CD4-positive, alpha-beta memory T cell (primary cell): ENCODE data around the gene ARHGAP22. TPM values are rescaled to one million over a fixed set of nuclear protein-coding genes. Genes with fewer than 3 reads are reported as not detected.

Experiments
- CTCF ChIA-PET: fragments of 350-600 bp; sonication (Branson Sonifier 250); formaldehyde crosslinking; loops from one replicate; lab custom pipeline; 2021; ENCODE audit warnings: inconsistent platforms; ENCODE audit not compliant: partially characterized antibody; lab: Charles Lee
- POLR2A ChIA-PET: fragments of 350-600 bp; sonication (Branson Sonifier 250); formaldehyde crosslinking; loops from one replicate; lab custom pipeline; 2021; ENCODE audit not compliant: partially characterized antibody; lab: Charles Lee
- DNase-seq, 5 donors: peaks; one replicate each; pipeline versions ENCODE4 v3.0.0 to v3.0.0-alpha.2; 2020 to 2022; ENCODE audit warnings: mixed read lengths in 1 of 5
- H3K27ac ChIP-seq: one replicate; pipeline ENCODE4 v1.7.0; 2013; ENCODE audit warnings: low read depth, low read length
- H3K27me3 ChIP-seq: 2 replicates; pipeline ENCODE4 v1.7.0; 2013; ENCODE audit warnings: mild to moderate bottlenecking, low read length, moderate library complexity; ENCODE audit not compliant: insufficient read depth
- H3K36me3 ChIP-seq: 2 replicates; pipeline ENCODE4 v1.7.0; 2013; ENCODE audit warnings: mild to moderate bottlenecking, low read length, moderate library complexity; ENCODE audit not compliant: insufficient read depth
- H3K4me1 ChIP-seq: 2 replicates; pipeline ENCODE4 v1.7.0; 2013; ENCODE audit warnings: mild to moderate bottlenecking, low read length, moderate library complexity; ENCODE audit not compliant: insufficient read depth
- H3K4me3 ChIP-seq, 2 donors: one replicate each; pipeline ENCODE4 v1.7.0; 2013; ENCODE audit warnings: low read length in 2 of 2, mild to moderate bottlenecking in 1 of 2
- H3K9me3 ChIP-seq, 2 donors: one replicate each; pipeline ENCODE4 v1.7.0; 2013; ENCODE audit warnings: low read length in 2 of 2, control low read depth in 1 of 2; ENCODE audit not compliant: control insufficient read depth in 1 of 2
- H3K27ac Mint-ChIP-seq, 7 donors: one replicate each; pipeline ENCODE4 v1.8.0; 2020 to 2021; ENCODE audit warnings: mixed read lengths in 7 of 7, mild to moderate bottlenecking in 6 of 7, inconsistent platforms in 3 of 7, moderate library complexity in 3 of 7
- H3K27me3 Mint-ChIP-seq, 2 donors: one replicate each; pipeline ENCODE4 v1.8.0; 2020 to 2021; ENCODE audit warnings: mixed read lengths in 2 of 2
- H3K36me3 Mint-ChIP-seq, 2 donors: one replicate each; pipeline ENCODE4 v1.8.0; 2020 to 2021; ENCODE audit warnings: mixed read lengths in 2 of 2, inconsistent platforms in 1 of 2, mild to moderate bottlenecking in 1 of 2
- H3K4me1 Mint-ChIP-seq, 4 donors: one replicate each; pipeline ENCODE4 v1.8.0; 2020 to 2021; ENCODE audit warnings: mixed read lengths in 4 of 4, mild to moderate bottlenecking in 1 of 4
- H3K4me3 Mint-ChIP-seq, 8 donors: one replicate each; pipeline ENCODE4 v1.8.0; 2020 to 2021; ENCODE audit warnings: mixed read lengths in 8 of 8, mild to moderate bottlenecking in 7 of 8, moderate library complexity in 6 of 8, inconsistent platforms in 3 of 8
- H3K9me3 Mint-ChIP-seq, 8 donors: one replicate each; pipeline ENCODE4 v1.8.0; 2020 to 2021; ENCODE audit warnings: mixed read lengths in 8 of 8, mild to moderate bottlenecking in 5 of 8, inconsistent platforms in 3 of 8, moderate library complexity in 1 of 8
- intact Hi-C: fragments of 100-400 bp; cut with micrococcal nuclease; formaldehyde crosslinking; loops from one replicate; pipeline ENCODE4 v1.15.1; 2023
- polyA plus RNA-seq, 2 donors: library from polyadenylated mRNA; unstranded; fragments of 300-500 nt; fragmentation: Illumina TruSeq; gene quantifications; one replicate each; pipeline ENCODE4 v1.2.3, GENCODE V29; 2021
- total RNA-seq, 2 experiments: library from RNA; stranded (reverse); gene quantifications; one replicate each; pipeline ENCODE4 v1.2.3, GENCODE V29; 2021

The ARHGAP22 gene
- total and polyA plus RNA-seq, 4 experiments from 2014 or later, result 0.20 to 0.83 TPM; not detected in 2

GRCh38 chr10:48552946-48553564 is 51.8 kb downstream of the ARHGAP22 start:
- Histone ChIP-seq H3K36me3 (no peaks in the 10 kb centered on the region), H3K27ac (no peak overlapping the region), H3K9me3 (no peaks in the 10 kb centered on the region), H3K4me3 (no peak overlapping the region), H3K27me3 (no peaks in the 10 kb centered on the region), H3K4me1 (no peaks in the 10 kb centered on the region)
- intact Hi-C loops, result loop anchor here (1.0 kb wide), 1 partner anchor 103 kb away; no protein-coding TSS in a partner anchor
- POLR2A ChIA-PET, result no interaction called here
- Mint-ChIP-seq H3K27me3 (no peaks in the 10 kb centered on the region), H3K4me1 (no peaks in the 10 kb centered on the region), H3K9me3 (no peaks in the 10 kb centered on the region), H3K4me3 (no peak overlapping the region), H3K27ac (no peak overlapping the region), H3K36me3 (no peaks in the 10 kb centered on the region)
- CTCF ChIA-PET, result interaction anchor here (1.9 kb wide), 1 partner anchor 104 kb away, joined by 7 read pairs; no protein-coding TSS in a partner anchor
- no peak for DNase-seq

GRCh38 chr10:48551861-48552591 is 52.8 kb downstream of the ARHGAP22 start:
- Histone ChIP-seq H3K27ac (no peak overlapping the region), H3K9me3 (no peaks in the 10 kb centered on the region), H3K4me1 (no peaks in the 10 kb centered on the region), H3K27me3 (no peaks in the 10 kb centered on the region), H3K36me3 (no peaks in the 10 kb centered on the region), H3K4me3 (no peak overlapping the region)
- intact Hi-C loops, result loop anchor here (1.0 kb wide), 1 partner anchor 104 kb away; no protein-coding TSS in a partner anchor
- no peaks in the 10 kb centered on the region for H3K27me3 Mint-ChIP-seq
- no peaks in the 10 kb centered on the region for H3K9me3 Mint-ChIP-seq
- H3K4me1 Mint-ChIP-seq, result no peaks in the 10 kb centered on the region
- H3K4me3 Mint-ChIP-seq, result no peak overlapping the region
- DNase-seq, result no peak
- no peaks in the 10 kb centered on the region for H3K36me3 Mint-ChIP-seq
- CTCF ChIA-PET, result interaction anchor here (0.9 to 1.9 kb wide), 2 partner anchors 11 to 105 kb away, joined by 3 to 7 read pairs; no protein-coding TSS in a partner anchor
- H3K27ac Mint-ChIP-seq, result no peak overlapping the region
- POLR2A ChIA-PET, result no interaction called here

- no peaks in the 10 kb centered on the region for H3K9me3 Mint-ChIP-seq
These were observed 53.9 kb downstream of the ARHGAP22 start for GRCh38 chr10:48550977-48551376.

GRCh38 chr10:48550071-48550691 is 54.7 kb downstream of the ARHGAP22 start:
- H3K27ac Mint-ChIP-seq, result no peak overlapping the region
- intact Hi-C loops, result no loop called here
- H3K27me3 Mint-ChIP-seq, result no peaks in the 10 kb centered on the region
- ChIA-PET CTCF (interaction anchor here (0.7 kb wide), 1 partner anchor 108 kb away, joined by 3 read pairs; no protein-coding TSS in a partner anchor), POLR2A (no interaction called here)
- no peaks in the 10 kb centered on the region for H3K4me1 ChIP-seq
- no peak overlapping the region for H3K4me3 ChIP-seq
- H3K36me3 Mint-ChIP-seq, result no peaks in the 10 kb centered on the region
- no peaks in the 10 kb centered on the region for H3K9me3 ChIP-seq
- H3K27me3 ChIP-seq, result no peaks in the 10 kb centered on the region
- H3K4me3 Mint-ChIP-seq, result no peak overlapping the region
- H3K36me3 ChIP-seq, result no peaks in the 10 kb centered on the region
- no peaks in the 10 kb centered on the region for H3K4me1 Mint-ChIP-seq
- H3K27ac ChIP-seq, result no peak overlapping the region
- DNase-seq, result no peak
- no peaks in the 10 kb centered on the region for H3K9me3 Mint-ChIP-seq

More at GRCh38 chr10:48550977-48551376, 53.9 kb downstream of the ARHGAP22 start:
- no peaks in the 10 kb centered on the region for H3K4me1 ChIP-seq
- H3K36me3 ChIP-seq, result no peaks in the 10 kb centered on the region
- H3K27ac ChIP-seq, result no peak overlapping the region
- no peaks in the 10 kb centered on the region for H3K9me3 ChIP-seq
- Mint-ChIP-seq H3K27ac (no peak overlapping the region), H3K27me3 (no peaks in the 10 kb centered on the region), H3K36me3 (no peaks in the 10 kb centered on the region), H3K4me3 (no peak overlapping the region), H3K4me1 (no peaks in the 10 kb centered on the region)
- intact Hi-C loops, result no loop called here
- POLR2A ChIA-PET, result no interaction called here
- CTCF ChIA-PET, result interaction anchor here (0.7 to 0.9 kb wide), 2 partner anchors 12 to 107 kb away, joined by 3 read pairs; no protein-coding TSS in a partner anchor
- H3K4me3 ChIP-seq, result no peak overlapping the region
- no peaks in the 10 kb centered on the region for H3K27me3 ChIP-seq
- DNase-seq, result no peak

- H3K27me3 Mint-ChIP-seq, result no peaks in the 10 kb centered on the region
- no peak overlapping the region for H3K27ac Mint-ChIP-seq
- intact Hi-C loops, result no loop called here
- no peak overlapping the region for H3K4me3 Mint-ChIP-seq
- no peak overlapping the region for H3K27ac ChIP-seq
- H3K9me3 ChIP-seq, result no peaks in the 10 kb centered on the region
- no peaks in the 10 kb centered on the region for H3K9me3 Mint-ChIP-seq
- DNase-seq, result no peak
- no peaks in the 10 kb centered on the region for H3K4me1 Mint-ChIP-seq
- ChIA-PET CTCF (interaction anchor here (1.4 kb wide), 1 partner anchor 109 kb away, joined by 6 read pairs; no protein-coding TSS in a partner anchor), POLR2A (no interaction called here)
- no peaks in the 10 kb centered on the region for H3K4me1 ChIP-seq
- no peaks in the 10 kb centered on the region for H3K27me3 ChIP-seq
- H3K36me3 Mint-ChIP-seq, result no peaks in the 10 kb centered on the region
- H3K4me3 ChIP-seq, result no peak overlapping the region
- H3K36me3 ChIP-seq, result no peaks in the 10 kb centered on the region
These were observed 55.6 kb downstream of the ARHGAP22 start for GRCh38 chr10:48549236-48549635.

- H3K4me1 Mint-ChIP-seq, result no peaks in the 10 kb centered on the region
- CTCF ChIA-PET, result interaction anchor here (1.4 kb wide), 1 partner anchor 109 kb away, joined by 6 read pairs; no protein-coding TSS in a partner anchor
- intact Hi-C loops, result no loop called here
- no peak overlapping the region for H3K27ac Mint-ChIP-seq
- Histone ChIP-seq H3K27me3 (no peaks in the 10 kb centered on the region), H3K9me3 (no peaks in the 10 kb centered on the region), H3K4me3 (no peak overlapping the region), H3K4me1 (no peaks in the 10 kb centered on the region), H3K27ac (no peak overlapping the region), H3K36me3 (no peaks in the 10 kb centered on the region)
- H3K27me3 Mint-ChIP-seq, result no peaks in the 10 kb centered on the region
- POLR2A ChIA-PET, result no interaction called here
- no peak for DNase-seq
- no peaks in the 10 kb centered on the region for H3K9me3 Mint-ChIP-seq
- H3K4me3 Mint-ChIP-seq, result no peak overlapping the region
- no peaks in the 10 kb centered on the region for H3K36me3 Mint-ChIP-seq
These were observed 56.2 kb downstream of the ARHGAP22 start for GRCh38 chr10:48548531-48549135.

GRCh38 chr10:48547981-48548380 is 56.9 kb downstream of the ARHGAP22 start:
- no peak overlapping the region for H3K4me3 Mint-ChIP-seq
- POLR2A ChIA-PET, result no interaction called here
- Histone ChIP-seq H3K36me3 (no peaks in the 10 kb centered on the region), H3K4me1 (no peaks in the 10 kb centered on the region), H3K4me3 (no peak overlapping the region), H3K9me3 (no peaks in the 10 kb centered on the region), H3K27ac (no peak overlapping the region), H3K27me3 (no peaks in the 10 kb centered on the region)
- CTCF ChIA-PET, result interaction anchor here (1.4 kb wide), 1 partner anchor 110 kb away, joined by 6 read pairs; no protein-coding TSS in a partner anchor
- intact Hi-C loops, result no loop called here
- no peaks in the 10 kb centered on the region for H3K36me3 Mint-ChIP-seq
- H3K4me1 Mint-ChIP-seq, result no peaks in the 10 kb centered on the region
- no peak overlapping the region for H3K27ac Mint-ChIP-seq
- no peaks in the 10 kb centered on the region for H3K27me3 Mint-ChIP-seq
- H3K9me3 Mint-ChIP-seq, result no peaks in the 10 kb centered on the region
- no peak for DNase-seq
